Measurements from ENCODE around the gene RRAS2. TPM values are rescaled to one million over a fixed set of nuclear protein-coding genes. Genes with fewer than 3 reads are reported as not detected.

RRAS2 gene
- polyA plus RNA-seq, 3 donors, result 0.19 to 0.31 TPM; not detected in 1

GRCh38 chr11:14334893-14335292 is 24.1 kb downstream of the RRAS2 start:
- H4K20me1 ChIP-seq (ENCODE audit: insufficient read depth, low read length), result no peaks in the 10 kb centered on the region
- Mint-ChIP-seq H3K36me3 (no peaks in the 10 kb centered on the region), H3K27me3 (ENCODE audit: low read depth in 3 of 3) (peaks cover 4 to 12% (median 9%) of the 10 kb centered on the region in 3 donors), H3K27ac (no peak overlapping the region), H3K4me1 (no peaks in the 10 kb centered on the region), H3K9me3 (peaks cover 2 to 11% (median 4%) of the 10 kb centered on the region in 7 donors), H3K4me3 (no peak overlapping the region)
- intact Hi-C loops (cut with micrococcal nuclease), result no loop called here
- H3K4me2 ChIP-seq (replicated peaks; ENCODE audit: extremely low read depth, low read length, poor library complexity, severe bottlenecking), result no peak overlapping the region
- no peak overlapping the region for H3K9ac ChIP-seq (ENCODE audit: insufficient read depth, low read length, poor library complexity, severe bottlenecking)
- H3K9me3 ChIP-seq (replicated peaks in 1 of 2; ENCODE audit: control insufficient read depth in 1 of 2, insufficient read depth in 1 of 2, low read length in 2 of 2), result peaks cover 0 to 4% of the 10 kb centered on the region in 2 donors
- H3K27ac ChIP-seq (ENCODE audit: low read depth in 1 of 2, low read length in 2 of 2), result no peak overlapping the region
- no peak overlapping the region for H3K4me3 ChIP-seq (replicated peaks in 1 of 3; ENCODE audit: low read depth in 2 of 3, low read length in 3 of 3)
- DNase-seq, result no peak
- H3K4me1 ChIP-seq (ENCODE audit: control insufficient read depth in 1 of 2, insufficient read depth in 2 of 2, low read length in 2 of 2), result no peaks in the 10 kb centered on the region
- TF ChIP-seq, protein P1, sequence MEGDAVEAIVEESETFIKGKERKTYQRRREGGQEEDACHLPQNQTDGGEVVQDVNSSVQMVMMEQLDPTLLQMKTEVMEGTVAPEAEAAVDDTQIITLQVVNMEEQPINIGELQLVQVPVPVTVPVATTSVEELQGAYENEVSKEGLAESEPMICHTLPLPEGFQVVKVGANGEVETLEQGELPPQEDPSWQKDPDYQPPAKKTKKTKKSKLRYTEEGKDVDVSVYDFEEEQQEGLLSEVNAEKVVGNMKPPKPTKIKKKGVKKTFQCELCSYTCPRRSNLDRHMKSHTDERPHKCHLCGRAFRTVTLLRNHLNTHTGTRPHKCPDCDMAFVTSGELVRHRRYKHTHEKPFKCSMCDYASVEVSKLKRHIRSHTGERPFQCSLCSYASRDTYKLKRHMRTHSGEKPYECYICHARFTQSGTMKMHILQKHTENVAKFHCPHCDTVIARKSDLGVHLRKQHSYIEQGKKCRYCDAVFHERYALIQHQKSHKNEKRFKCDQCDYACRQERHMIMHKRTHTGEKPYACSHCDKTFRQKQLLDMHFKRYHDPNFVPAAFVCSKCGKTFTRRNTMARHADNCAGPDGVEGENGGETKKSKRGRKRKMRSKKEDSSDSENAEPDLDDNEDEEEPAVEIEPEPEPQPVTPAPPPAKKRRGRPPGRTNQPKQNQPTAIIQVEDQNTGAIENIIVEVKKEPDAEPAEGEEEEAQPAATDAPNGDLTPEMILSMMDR (IDR thresholded peaks at IDR 0.05), result no peak
- no peaks in the 10 kb centered on the region for H3K27me3 ChIP-seq (ENCODE audit: control insufficient read depth in 2 of 2, insufficient read depth in 2 of 2, low read length in 2 of 2)
- WGBS (ENCODE audit: insufficient coverage), result 93% methylated on average over 1 of the region's 2 CpGs
- H3K36me3 ChIP-seq (replicated peaks in 1 of 2; ENCODE audit: control insufficient read depth in 1 of 2, insufficient read depth in 2 of 2, low read length in 2 of 2), result no peaks in the 10 kb centered on the region
- no peaks in the 10 kb centered on the region for H3K79me2 ChIP-seq (ENCODE audit: insufficient read depth, low read length)
- H2AFZ ChIP-seq (ENCODE audit: insufficient read depth, low read depth, low read length, poor library complexity, severe bottlenecking), result no peak overlapping the region

DNA sequence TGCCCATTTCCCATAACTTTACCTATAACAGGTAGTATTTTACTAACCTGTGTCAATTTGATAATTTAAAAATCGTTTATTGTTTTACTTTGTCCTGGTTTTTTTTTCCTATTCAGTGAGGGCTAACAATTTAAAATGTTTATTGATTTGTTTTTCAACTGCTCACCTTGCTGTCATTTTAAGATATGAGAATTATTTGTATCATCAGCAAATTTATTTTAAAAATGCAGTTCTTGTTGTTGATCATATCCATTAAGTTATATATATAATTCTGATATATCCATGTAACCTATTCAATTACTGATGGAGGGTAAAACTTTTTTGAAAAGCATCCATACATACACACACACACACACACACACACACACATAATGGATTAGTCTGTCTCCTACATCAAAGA is 24.8 kb downstream of the RRAS2 start:
- H3K4me3 ChIP-seq (replicated peaks in 1 of 3; ENCODE audit: low read depth in 2 of 3, low read length in 3 of 3), result no peak overlapping the region
- intact Hi-C loops (cut with micrococcal nuclease), result no loop called here
- H4K20me1 ChIP-seq (ENCODE audit: insufficient read depth, low read length), result no peaks in the 10 kb centered on the region
- Mint-ChIP-seq H3K27ac (no peak overlapping the region), H3K9me3 (peaks cover 2 to 11% (median 4%) of the 10 kb centered on the region in 7 donors), H3K4me3 (no peak overlapping the region), H3K27me3 (ENCODE audit: low read depth in 3 of 3) (peaks cover 4 to 12% (median 9%) of the 10 kb centered on the region in 3 donors), H3K36me3 (no peaks in the 10 kb centered on the region), H3K4me1 (no peaks in the 10 kb centered on the region)
- WGBS (ENCODE audit: insufficient coverage), result no CpG with 5 or more reads among the region's 1 CpG
- H3K36me3 ChIP-seq (replicated peaks in 1 of 2; ENCODE audit: control insufficient read depth in 1 of 2, insufficient read depth in 2 of 2, low read length in 2 of 2), result no peaks in the 10 kb centered on the region
- H3K79me2 ChIP-seq (ENCODE audit: insufficient read depth, low read length), result no peaks in the 10 kb centered on the region
- no peak overlapping the region for H2AFZ ChIP-seq (ENCODE audit: insufficient read depth, low read depth, low read length, poor library complexity, severe bottlenecking)
- no peak overlapping the region for H3K9ac ChIP-seq (ENCODE audit: insufficient read depth, low read length, poor library complexity, severe bottlenecking)
- no peak for DNase-seq
- no peak overlapping the region for H3K4me2 ChIP-seq (replicated peaks; ENCODE audit: extremely low read depth, low read length, poor library complexity, severe bottlenecking)
- H3K27ac ChIP-seq (ENCODE audit: low read depth in 1 of 2, low read length in 2 of 2), result no peak overlapping the region
- H3K9me3 ChIP-seq (replicated peaks in 1 of 2; ENCODE audit: control insufficient read depth in 1 of 2, insufficient read depth in 1 of 2, low read length in 2 of 2), result peaks cover 0 to 4% of the 10 kb centered on the region in 2 donors
- H3K4me1 ChIP-seq (ENCODE audit: control insufficient read depth in 1 of 2, insufficient read depth in 2 of 2, low read length in 2 of 2), result no peaks in the 10 kb centered on the region
- TF ChIP-seq, protein P1 (IDR thresholded peaks at IDR 0.05), result no peak
- no peaks in the 10 kb centered on the region for H3K27me3 ChIP-seq (ENCODE audit: control insufficient read depth in 2 of 2, insufficient read depth in 2 of 2, low read length in 2 of 2)

Data from CD14-positive monocyte (primary cell).